ENCODE data around the gene SKOR1. TPM values are rescaled to one million over a fixed set of nuclear protein-coding genes. Genes with fewer than 3 reads are reported as not detected.

SKOR1 gene
- total RNA-seq, 1 donor from 2014 or later = under 0.01 TPM

GRCh38 chr15:67783303-67783702 lies 42.0 kb upstream of the SKOR1 start:
- Histone ChIP-seq H3K36me3 (ENCODE audit: control insufficient read depth, insufficient read depth, low read length) (no peaks in the 10 kb centered on the region), H3K4me3 (ENCODE audit: low read depth, low read length) (no peak overlapping the region), H3K27me3 (ENCODE audit: control insufficient read depth, insufficient read depth, low read length) (no peaks in the 10 kb centered on the region)
- FAIRE-seq = no peak
- TF ChIP-seq CTCF (IDR thresholded peaks at IDR 0.05; ENCODE audit: insufficient read depth, low read length, severe bottlenecking) = no peak
- no peak for DNase-seq (ENCODE audit: low read depth)

DNA sequence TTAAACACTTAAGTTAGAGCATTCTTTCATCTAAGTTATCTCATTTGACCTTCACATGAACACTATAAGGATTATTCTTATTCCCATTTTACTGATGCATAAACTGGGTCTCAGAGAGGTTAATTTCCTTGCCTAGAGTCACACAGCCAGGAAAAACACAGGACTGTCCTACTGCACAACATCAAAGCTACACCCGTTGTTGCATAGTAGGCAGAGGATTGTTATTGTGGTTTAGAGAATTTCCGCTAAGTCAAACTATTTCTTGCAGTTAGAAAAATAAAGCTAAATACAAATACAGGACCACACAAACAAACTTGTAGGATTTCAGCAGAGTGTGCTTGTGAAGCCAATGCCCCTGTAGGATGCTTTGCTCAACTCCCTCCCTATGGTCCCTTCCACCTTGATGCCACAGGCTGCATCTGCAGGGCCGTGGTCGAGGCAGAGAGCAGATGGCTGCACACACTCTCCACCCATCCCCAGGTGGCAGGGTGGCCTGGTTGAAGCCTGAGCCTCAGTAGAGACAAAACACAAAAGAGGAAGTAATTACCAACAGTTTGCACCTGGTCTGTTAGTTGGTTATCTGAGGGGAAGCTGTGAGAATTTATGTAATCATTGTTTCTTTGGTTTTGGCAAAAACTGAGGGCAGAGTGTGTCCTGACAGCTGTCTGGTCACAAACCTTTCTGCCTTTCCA lies 41.1 kb upstream of the SKOR1 start:
- Histone ChIP-seq H3K4me3 (ENCODE audit: low read depth, low read length) (no peak overlapping the region), H3K36me3 (ENCODE audit: control insufficient read depth, insufficient read depth, low read length) (no peaks in the 10 kb centered on the region), H3K27me3 (ENCODE audit: control insufficient read depth, insufficient read depth, low read length) (no peaks in the 10 kb centered on the region)
- FAIRE-seq = no peak
- no peak for TF ChIP-seq CTCF (IDR thresholded peaks at IDR 0.05; ENCODE audit: insufficient read depth, low read length, severe bottlenecking)
- no peak for DNase-seq (ENCODE audit: low read depth)

DNA sequence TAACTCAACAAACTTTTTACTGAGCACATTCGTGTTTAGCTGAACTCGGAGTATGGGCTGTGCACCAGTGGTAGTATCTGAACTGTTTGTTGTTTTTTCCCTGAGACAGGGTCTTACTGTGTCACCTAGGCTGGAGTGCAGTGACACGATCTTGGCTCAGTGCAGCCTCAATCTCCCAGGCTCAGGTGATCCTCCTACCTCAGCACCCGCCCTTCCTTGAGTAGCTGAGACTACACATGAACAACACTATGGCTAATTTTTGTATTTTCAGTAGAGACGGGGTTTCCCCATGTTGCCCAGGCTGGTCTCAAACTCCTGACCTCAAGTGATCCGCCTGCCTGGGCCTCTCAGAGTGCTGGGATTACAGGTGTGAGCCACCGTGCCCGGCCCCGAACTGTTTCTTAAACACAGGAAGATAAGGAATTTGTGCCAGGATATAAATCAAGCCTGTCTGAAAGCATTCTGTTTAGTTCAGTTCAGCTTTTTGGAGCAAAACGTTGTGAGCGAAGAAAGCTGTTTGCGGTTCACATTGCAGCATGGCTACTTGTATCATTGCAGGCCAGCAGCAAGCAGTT lies 40.4 kb upstream of the SKOR1 start:
- FAIRE-seq = no peak
- DNase-seq (ENCODE audit: low read depth) = no peak
- H3K36me3 ChIP-seq (ENCODE audit: control insufficient read depth, insufficient read depth, low read length) = no peaks in the 10 kb centered on the region
- no peak overlapping the region for H3K4me3 ChIP-seq (ENCODE audit: low read depth, low read length)
- H3K27me3 ChIP-seq (ENCODE audit: control insufficient read depth, insufficient read depth, low read length) = no peaks in the 10 kb centered on the region
- TF ChIP-seq CTCF (IDR thresholded peaks at IDR 0.05; ENCODE audit: insufficient read depth, low read length, severe bottlenecking) = no peak

DNA sequence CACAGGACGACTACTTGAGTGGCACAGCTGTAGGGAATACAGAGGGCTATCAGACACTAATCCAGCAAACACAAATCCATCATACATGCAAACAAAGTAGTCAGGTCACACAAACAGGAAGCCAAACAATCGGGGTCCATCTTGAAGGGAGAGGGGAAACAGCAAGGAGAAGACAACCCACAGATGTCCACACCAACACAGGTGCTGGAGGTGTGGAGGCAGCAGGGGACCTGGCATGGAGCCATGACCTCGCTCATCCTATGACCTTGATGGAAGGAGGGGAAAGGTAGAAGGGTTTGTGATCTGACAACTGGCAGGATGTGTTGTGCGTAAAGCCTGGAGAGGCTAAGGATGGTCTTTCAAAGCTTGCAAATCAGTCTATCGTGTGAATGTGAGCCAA lies 39.9 kb upstream of the SKOR1 start:
- no peak for DNase-seq (ENCODE audit: low read depth)
- no peaks in the 10 kb centered on the region for H3K36me3 ChIP-seq (ENCODE audit: control insufficient read depth, insufficient read depth, low read length)
- FAIRE-seq = peak; percentile 55
- no peak for TF ChIP-seq CTCF (IDR thresholded peaks at IDR 0.05; ENCODE audit: insufficient read depth, low read length, severe bottlenecking)
- no peaks in the 10 kb centered on the region for H3K27me3 ChIP-seq (ENCODE audit: control insufficient read depth, insufficient read depth, low read length)
- no peak overlapping the region for H3K4me3 ChIP-seq (ENCODE audit: low read depth, low read length)

GRCh38 chr15:67786646-67787045 lies 38.7 kb upstream of the SKOR1 start:
- FAIRE-seq (no peak), DNase-seq (ENCODE audit: low read depth) (no peak)
- H3K4me3 ChIP-seq (ENCODE audit: low read depth, low read length) = no peak overlapping the region
- no peak for TF ChIP-seq CTCF (IDR thresholded peaks at IDR 0.05; ENCODE audit: insufficient read depth, low read length, severe bottlenecking)
- no peaks in the 10 kb centered on the region for H3K27me3 ChIP-seq (ENCODE audit: control insufficient read depth, insufficient read depth, low read length)
- no peaks in the 10 kb centered on the region for H3K36me3 ChIP-seq (ENCODE audit: control insufficient read depth, insufficient read depth, low read length)

DNA sequence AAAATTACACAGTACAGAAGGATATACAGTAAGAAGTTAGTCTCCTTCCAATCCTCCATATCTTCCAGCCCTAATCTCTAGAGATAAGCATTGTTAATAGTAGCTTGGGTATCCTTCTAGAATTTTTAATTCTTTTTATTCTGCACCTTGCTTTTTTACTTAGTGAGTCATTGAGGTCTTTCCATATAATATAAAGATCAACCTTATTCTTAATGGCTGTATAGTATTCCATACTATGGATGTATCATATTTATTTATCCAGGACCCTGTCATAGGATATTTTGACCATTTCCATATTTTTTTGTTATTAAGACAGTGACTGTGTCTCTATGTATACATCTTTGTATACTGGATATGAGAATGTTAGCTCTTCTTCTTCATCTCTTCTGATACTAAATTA lies 36.3 kb upstream of the SKOR1 start:
- Histone ChIP-seq H3K36me3 (ENCODE audit: control insufficient read depth, insufficient read depth, low read length) (no peaks in the 10 kb centered on the region), H3K4me3 (ENCODE audit: low read depth, low read length) (no peak overlapping the region)
- no peak for FAIRE-seq

More for the DNA sequence above, 36.3 kb upstream of the SKOR1 start:
- no peaks in the 10 kb centered on the region for H3K27me3 ChIP-seq (ENCODE audit: control insufficient read depth, insufficient read depth, low read length)
- no peak for DNase-seq (ENCODE audit: low read depth)
- no peak for TF ChIP-seq CTCF (IDR thresholded peaks at IDR 0.05; ENCODE audit: insufficient read depth, low read length, severe bottlenecking)
